Endothelial cell of umbilical vein (primary cell): ENCODE measurements around the gene MCM7. TPM values are rescaled to one million over a fixed set of nuclear protein-coding genes. Genes with fewer than 3 reads are reported as not detected.

Experiments
- BruUV-seq: library from RNA; stranded (reverse); fragments of 400-500 nt; replicated peaks from 2 replicates; lab custom pipeline; 2021; lab: Mats Ljungman, UMichigan
- CTCF ChIA-PET: fragments of 300-600, 350-600 bp; sonication (Branson Sonifier 250); formaldehyde crosslinking; loops from one replicate; lab custom pipeline; 2021; ENCODE audit warnings: antibody characterized with exemption, inconsistent platforms; lab: Charles Lee
- POLR2A ChIA-PET: fragments of 300-600, 350-600 bp; sonication (Branson Sonifier 250); formaldehyde crosslinking; loops from one replicate; lab custom pipeline; 2021; ENCODE audit warnings: antibody characterized with exemption, inconsistent platforms; lab: Charles Lee
- DNase-seq: peaks from one replicate; pipeline ENCODE4 v3.0.0-alpha.2; 2011; ENCODE audit warnings: low read depth, low spot score
- FAIRE-seq: peaks from 2 replicates; lab custom pipeline; 2011; peaks lifted over from hg19 to GRCh38; lab: Jason Lieb, UNC
- H2AFZ ChIP-seq: 2 replicates; pipeline ENCODE4 v1.6.0; 2012; ENCODE audit warnings: low read depth, low read length, control low read depth, inconsistent platforms
- H3K27ac ChIP-seq: 2 replicates; pipeline ENCODE4 v1.5.1; 2011; ENCODE audit warnings: low read depth, mild to moderate bottlenecking, control low read depth, low read length, moderate library complexity; ENCODE audit not compliant: insufficient read depth
- H3K27me3 ChIP-seq, 2 experiments: 2 replicates each; pipeline versions ENCODE4 v1.6.0 to v1.6.1; 2011; ENCODE audit warnings: low read length in 2 of 2, mixed read lengths in 1 of 2; ENCODE audit not compliant: control insufficient read depth in 2 of 2, insufficient read depth in 2 of 2
- H3K36me3 ChIP-seq, 2 experiments: 2 replicates in 1 of 2; 3 replicates in 1 of 2; pipeline ENCODE4 v1.5.1; 2011; ENCODE audit warnings: low read length in 2 of 2, mild to moderate bottlenecking in 1 of 2, moderate library complexity in 1 of 2; ENCODE audit not compliant: control insufficient read depth in 2 of 2, insufficient read depth in 2 of 2; ENCODE audit errors: extremely low read depth in 1 of 2
- H3K4me1 ChIP-seq: 3 replicates; pipeline ENCODE4 v1.5.1; 2011; ENCODE audit warnings: mild to moderate bottlenecking, low read length; ENCODE audit not compliant: control insufficient read depth, insufficient read depth; ENCODE audit errors: extremely low read depth
- H3K4me2 ChIP-seq: 2 replicates; pipeline ENCODE4 v1.6.1; 2011; ENCODE audit warnings: low read length, control low read depth, mixed read lengths; ENCODE audit not compliant: insufficient read depth
- H3K4me3 ChIP-seq, 3 experiments: fragments of 200-600 bp in 1 of 3; sonication (generic), shearing (Covaris generic) in 1 of 3; replicated peaks in 1 of 3; 2 replicates each; pipeline ENCODE4 v1.5.1; 2011 to 2016; ENCODE audit warnings: control low read depth in 3 of 3, low read length in 3 of 3, mild to moderate bottlenecking in 2 of 3, inconsistent platforms in 1 of 3, low read depth in 1 of 3, moderate library complexity in 1 of 3; ENCODE audit not compliant: insufficient read depth in 1 of 3
- H3K79me2 ChIP-seq: 2 replicates; pipeline ENCODE4 v1.6.0; 2012; ENCODE audit warnings: low read length, inconsistent platforms; ENCODE audit not compliant: control insufficient read depth, insufficient read depth
- H3K9ac ChIP-seq: replicated peaks from 2 replicates; pipeline ENCODE3; 2011; ENCODE audit warnings: low read length, control low read depth; ENCODE audit not compliant: insufficient read depth; ENCODE audit errors: extremely low read depth
- H3K9me1 ChIP-seq: replicated peaks from 3 replicates; pipeline ENCODE4 v1.6.0; 2011; ENCODE audit warnings: mild to moderate bottlenecking, low read length; ENCODE audit not compliant: control insufficient read depth, insufficient read depth; ENCODE audit errors: extremely low read depth
- H3K9me3 ChIP-seq: replicated peaks from 2 replicates; pipeline ENCODE4 v1.5.1; 2012; ENCODE audit warnings: low read length, inconsistent platforms; ENCODE audit not compliant: control insufficient read depth, insufficient read depth
- H4K20me1 ChIP-seq: replicated peaks from 2 replicates; pipeline ENCODE3; 2011; ENCODE audit warnings: mild to moderate bottlenecking, low read length; ENCODE audit not compliant: control insufficient read depth, insufficient read depth; ENCODE audit errors: extremely low read depth
- CTCF ChIP-seq, 2 donors: IDR thresholded peaks; 1 replicate in 1 of 2; 2 replicates in 1 of 2; pipeline ENCODE4 v1.5.1; 2011; ENCODE audit warnings: low read length in 2 of 2, mild to moderate bottlenecking in 2 of 2, moderate library complexity in 2 of 2, control low read depth in 1 of 2, inconsistent platforms in 1 of 2, low read depth in 1 of 2; ENCODE audit not compliant: insufficient read depth in 1 of 2; ENCODE audit errors: extremely low read depth in 1 of 2
- GATA2 ChIP-seq: IDR thresholded peaks from 2 replicates; pipeline ENCODE4 v1.7.0; 2011; ENCODE audit warnings: low read depth, mild to moderate bottlenecking, moderate library complexity, mixed read lengths, low read length; ENCODE audit not compliant: insufficient read length, insufficient read depth
- MAX ChIP-seq: IDR thresholded peaks from 2 replicates; pipeline ENCODE4 v1.6.1; 2011; ENCODE audit not compliant: insufficient read depth, insufficient read length
- dilution Hi-C: fragments of 300-500 bp; cut with MboI; formaldehyde crosslinking; loops from one replicate; pipeline ENCODE4 v1.15.0; 2019; ENCODE audit warnings: low sequenced_read_pairs; ENCODE audit not compliant: extremely low pct_ligation_motif_present
- intact Hi-C: fragments of 100-400 bp; cut with micrococcal nuclease; formaldehyde crosslinking; loops from one replicate; pipeline ENCODE4 v1.10.0; 2022
- polyA plus RNA-seq, 4 experiments: library from polyadenylated mRNA; depleted of rRNA in 3 of 4; stranded (reverse) in 3 of 4; unstranded in 1 of 4; fragments of >200 nt; gene quantifications; 2 replicates each; pipeline versions ENCODE4 v1.2.1 to v1.2.3, GENCODE V29; 2011 to 2012; ENCODE audit warnings: missing spikeins in 1 of 4
- total RNA-seq: library from RNA; stranded (reverse); gene quantifications from 2 replicates; pipeline ENCODE4 v1.2.3, GENCODE V29; 2021

The MCM7 gene
- total and polyA plus RNA-seq, 2 donors (not counting 3 experiments of a cell fraction or from before 2014, with no cell fraction given), result 156 to 187 TPM

GRCh38 chr7:100053215-100053614 is 48.0 kb downstream of the MCM7 start:
- H3K4me3 ChIP-seq, result no peak overlapping the region
- no peak overlapping the region for H3K9ac ChIP-seq
- peaks cover 3% of the 10 kb centered on the region for H3K4me1 ChIP-seq
- dilution Hi-C loops (no loop called here), intact Hi-C loops (loop anchor here (1.0 to 5.0 kb wide), 3 partner anchors 59 to 140 kb away; partner anchors contain the start of gene AZGP1)
- no peaks in the 10 kb centered on the region for H3K27me3 ChIP-seq
- DNase-seq (peak; percentile 86), FAIRE-seq (peak; percentile 82)
- H3K79me2 ChIP-seq, result no peaks in the 10 kb centered on the region
- H3K36me3 ChIP-seq, result peaks cover 8 to 9% of the 10 kb centered on the region in 2 experiments
- H3K9me3 ChIP-seq, result no peaks in the 10 kb centered on the region
- H4K20me1 ChIP-seq, result no peaks in the 10 kb centered on the region
- CTCF ChIA-PET, result interaction anchor here (0.6 to 9.1 kb wide), 14 partner anchors 9 to 140 kb away, joined by 3 to 158 read pairs (median 4); partner anchors contain the start of genes AZGP1 and ZKSCAN1
- no peaks in the 10 kb centered on the region for H3K9me1 ChIP-seq
- H3K27ac ChIP-seq, result no peak overlapping the region
- POLR2A ChIA-PET, result interaction anchor here (0.6 kb wide), 1 partner anchor 11 kb away, joined by 8 read pairs; no protein-coding TSS in a partner anchor
- TF ChIP-seq CTCF (IDR thresholded peaks at IDR 0.05; ENCODE audit: extremely low read depth in 1 of 2, insufficient read depth in 1 of 2, low read depth in 1 of 2, low read length in 2 of 2) (peak; percentile 14 to 18), MAX (no peak)
- H3K4me2 ChIP-seq, result no peak overlapping the region
- no TSS peak for BruUV-seq
- no peak overlapping the region for H2AFZ ChIP-seq

GRCh38 chr7:100051611-100052010 is 49.6 kb downstream of the MCM7 start:
- no peak overlapping the region for H3K27ac ChIP-seq
- no TSS peak for BruUV-seq
- no peak for DNase-seq
- no peaks in the 10 kb centered on the region for H3K9me1 ChIP-seq
- no peaks in the 10 kb centered on the region for H3K36me3 ChIP-seq
- H4K20me1 ChIP-seq, result no peaks in the 10 kb centered on the region
- ChIA-PET POLR2A (no interaction called here), CTCF (interaction anchor here (0.9 to 9.1 kb wide), 4 partner anchors 12 to 138 kb away, joined by 5 to 158 read pairs (median 14); no protein-coding TSS in a partner anchor)
- no peak overlapping the region for H3K4me2 ChIP-seq
- no peak overlapping the region for H3K9ac ChIP-seq
- no peak overlapping the region for H3K4me3 ChIP-seq
- no peaks in the 10 kb centered on the region for H3K9me3 ChIP-seq
- no peaks in the 10 kb centered on the region for H3K79me2 ChIP-seq
- no peak for TF ChIP-seq GATA2
- dilution Hi-C loops (no loop called here), intact Hi-C loops (loop anchor here (5.0 kb wide), 1 partner anchor 74 kb away; the partner anchor contains the start of gene AZGP1)
- H3K4me1 ChIP-seq, result peaks cover 3% of the 10 kb centered on the region
- no peak for FAIRE-seq
- H2AFZ ChIP-seq, result no peak overlapping the region
- H3K27me3 ChIP-seq, result no peaks in the 10 kb centered on the region
